SK-N-SH (cell line): ENCODE results near the gene GALNT6. TPM values are rescaled to one million over a fixed set of nuclear protein-coding genes. Genes with fewer than 3 reads are reported as not detected.

Experiments used
- CTCF ChIA-PET: fragments of 300-600, 350-600 bp; formaldehyde crosslinking; extraction: SDS; loops from one replicate; lab custom pipeline; 2021; lab: Yijun Ruan, JAX
- POLR2A ChIA-PET: fragments of 350-600 bp; sonication (Branson Sonifier 250); formaldehyde crosslinking; extraction: SDS; loops from one replicate; lab custom pipeline; 2020; ENCODE audit warnings: antibody characterized with exemption, inconsistent platforms; lab: Yijun Ruan, JAX
- DNase-seq: peaks from one replicate; pipeline ENCODE4 v3.0.0; 2012
- H2AFZ ChIP-seq: fragments of 200-600 bp; sonication (generic); 2 replicates; pipeline ENCODE4 v1.8.1; 2016; ENCODE audit warnings: antibody characterized with exemption, mild to moderate bottlenecking, low read depth
- H3F3A ChIP-seq: fragments of 200-600 bp; sonication (generic); replicated peaks from 2 replicates; pipeline ENCODE3; 2016; ENCODE audit warnings: antibody characterized with exemption, mild to moderate bottlenecking; ENCODE audit not compliant: insufficient read depth
- H3K27ac ChIP-seq, 2 experiments: fragments of 200-500 bp in 1 of 2; fragments of 200-600 bp in 1 of 2; sonication (Bioruptor generic) in 1 of 2; sonication (generic), shearing (Covaris generic) in 1 of 2; 2 replicates each; pipeline versions ENCODE4 v1.5.1 to v1.6.1; 2014 to 2016; ENCODE audit warnings: low read depth in 2 of 2, inconsistent platforms in 1 of 2, low read length in 1 of 2, mild to moderate bottlenecking in 1 of 2, mixed read lengths in 1 of 2
- H3K27me3 ChIP-seq: fragments of 200-600 bp; sonication (generic), shearing (Covaris generic); 2 replicates; pipeline ENCODE4 v1.6.1; 2016; ENCODE audit warnings: mixed run types; ENCODE audit not compliant: insufficient read depth
- H3K36me3 ChIP-seq, 2 experiments: fragments of 200-500 bp in 1 of 2; fragments of 200-600 bp in 1 of 2; sonication (Bioruptor generic) in 1 of 2; sonication (generic) in 1 of 2; replicated peaks in 1 of 2; 2 replicates each; pipeline versions ENCODE3 to v1.5.1; 2014 to 2016; ENCODE audit warnings: low read length in 1 of 2, mild to moderate bottlenecking in 1 of 2; ENCODE audit not compliant: insufficient read depth in 2 of 2, control insufficient read depth in 1 of 2
- H3K4me1 ChIP-seq, 2 experiments: fragments of 200-500 bp in 1 of 2; fragments of 200-600 bp in 1 of 2; sonication (Bioruptor generic) in 1 of 2; sonication (generic), shearing (Covaris generic) in 1 of 2; 2 replicates each; pipeline versions ENCODE4 v1.5.1 to v1.6.1; 2014 to 2016; ENCODE audit warnings: low read depth in 1 of 2, low read length in 1 of 2, mixed run types in 1 of 2; ENCODE audit not compliant: insufficient read depth in 2 of 2, control insufficient read depth in 1 of 2
- H3K4me2 ChIP-seq: fragments of 200-600 bp; sonication (generic), shearing (Covaris generic); 2 replicates; pipeline ENCODE4 v1.6.1; 2017; ENCODE audit warnings: mixed run types
- H3K4me3 ChIP-seq, 2 experiments: fragments of 200-500 bp in 1 of 2; fragments of 200-600 bp in 1 of 2; sonication (Bioruptor generic) in 1 of 2; sonication (generic), shearing (Covaris generic) in 1 of 2; 2 replicates each; pipeline versions ENCODE4 v1.5.1 to v1.8.1; 2014 to 2016; ENCODE audit warnings: low read depth in 2 of 2, inconsistent platforms in 1 of 2, low read length in 1 of 2, mild to moderate bottlenecking in 1 of 2, mixed read lengths in 1 of 2, moderate library complexity in 1 of 2
- H3K79me2 ChIP-seq: fragments of 200-600 bp; sonication (generic); 2 replicates; pipeline ENCODE4 v1.8.1; 2017; ENCODE audit warnings: mild to moderate bottlenecking; ENCODE audit not compliant: insufficient read depth
- H3K9ac ChIP-seq: fragments of 200-600 bp; sonication (generic); 2 replicates; pipeline ENCODE4 v1.6.1; 2017; ENCODE audit warnings: mixed run types
- H3K9me2 ChIP-seq: fragments of 200-600 bp; sonication (generic); 2 replicates; pipeline ENCODE4 v1.6.1; 2017; ENCODE audit warnings: mixed run types
- H3K9me3 ChIP-seq: fragments of 200-600 bp; sonication (generic); 2 replicates; pipeline ENCODE4 v1.6.1; 2017; ENCODE audit warnings: mixed run types, mild to moderate bottlenecking, moderate library complexity
- H4K20me1 ChIP-seq: fragments of 200-600 bp; sonication (generic); 2 replicates; pipeline ENCODE4 v1.6.1; 2017; ENCODE audit warnings: mild to moderate bottlenecking, mixed run types; ENCODE audit not compliant: insufficient read depth
- CHD2 ChIP-seq: fragments of 150-350 bp; IDR thresholded peaks from 2 replicates; pipeline ENCODE4 v1.6.1; 2018; ENCODE audit warnings: low read length; ENCODE audit not compliant: partially characterized antibody
- EP300 ChIP-seq, 2 experiments: IDR thresholded peaks; 2 replicates each; pipeline versions ENCODE4 v1.4.0 to v1.6.1; 2012; ENCODE audit warnings: borderline replicate concordance in 1 of 2, low read depth in 1 of 2, low read length in 1 of 2
- FOSL2 ChIP-seq: IDR thresholded peaks from 2 replicates; pipeline ENCODE4 v1.4.0; 2012; ENCODE audit warnings: low read depth, mild to moderate bottlenecking, moderate library complexity, borderline replicate concordance
- FOXM1 ChIP-seq: IDR thresholded peaks from 2 replicates; pipeline ENCODE4 v1.4.0; 2012; ENCODE audit warnings: low read depth, mild to moderate bottlenecking
- GABPA ChIP-seq: IDR thresholded peaks from 2 replicates; pipeline ENCODE4 v1.4.0; 2012; ENCODE audit warnings: low read depth, mild to moderate bottlenecking
- JUND ChIP-seq: IDR thresholded peaks from 2 replicates; pipeline ENCODE4 v1.4.0; 2012
- MEF2A ChIP-seq: IDR thresholded peaks from 2 replicates; pipeline ENCODE4 v1.4.0; 2012; ENCODE audit warnings: low read depth, borderline replicate concordance
- NFIC ChIP-seq: IDR thresholded peaks from 2 replicates; pipeline ENCODE4 v1.4.0; 2012; ENCODE audit warnings: borderline replicate concordance
- POLR2AphosphoS5 ChIP-seq: IDR thresholded peaks from 2 replicates; pipeline ENCODE4 v1.6.1; 2012; ENCODE audit warnings: low read depth, low read length
- RCOR1 ChIP-seq: fragments of 150-350 bp; IDR thresholded peaks from 2 replicates; pipeline ENCODE4 v1.6.1; 2017; ENCODE audit warnings: antibody characterized with exemption, low read length
- RFX5 ChIP-seq: IDR thresholded peaks from 2 replicates; pipeline ENCODE4 v1.6.1; 2012; ENCODE audit warnings: mild to moderate bottlenecking, improper control_type of control experiment, low read length
- SIN3A ChIP-seq: IDR thresholded peaks from 2 replicates; pipeline ENCODE4 v1.6.1; 2012; ENCODE audit warnings: low read depth, mild to moderate bottlenecking, low read length, moderate library complexity, borderline replicate concordance
- WGBS: methylation state at CpG from one replicate; pipeline ENCODE4 v1.1.6; 2017; ENCODE audit warnings: low lambda C conversion rate; 5-methylcytosine and 5-hydroxymethylcytosine counted together
- polyA plus RNA-seq, 3 experiments: library from polyadenylated mRNA; depleted of rRNA; stranded (reverse); fragments of >200 nt; gene quantifications; 2 replicates each; pipeline ENCODE4 v1.2.3, GENCODE V29; 2012
- TF ChIP-seq, protein P1 (sequence below): IDR thresholded peaks from 2 replicates; pipeline ENCODE4; 2012
- TF ChIP-seq, protein P2 (sequence below): IDR thresholded peaks from 2 replicates; pipeline ENCODE4 v1.4.0; 2012; ENCODE audit warnings: low read depth, borderline replicate concordance
- TF ChIP-seq, protein P3 (sequence below): IDR thresholded peaks from 2 replicates; pipeline ENCODE4 v1.6.1; 2012; ENCODE audit warnings: mild to moderate bottlenecking, low read depth, low read length, moderate library complexity
- TF ChIP-seq, protein P4 (sequence below): fragments of 200-600 bp; sonication (generic); IDR thresholded peaks from 2 replicates; pipeline ENCODE4 v1.6.1; 2017; ENCODE audit warnings: antibody characterized with exemption, mild to moderate bottlenecking, moderate library complexity

GALNT6 gene
- polyA plus RNA-seq, 1 of the 3 experiments (the other 2 are of a cell fraction), result 0.74 TPM

DNA sequence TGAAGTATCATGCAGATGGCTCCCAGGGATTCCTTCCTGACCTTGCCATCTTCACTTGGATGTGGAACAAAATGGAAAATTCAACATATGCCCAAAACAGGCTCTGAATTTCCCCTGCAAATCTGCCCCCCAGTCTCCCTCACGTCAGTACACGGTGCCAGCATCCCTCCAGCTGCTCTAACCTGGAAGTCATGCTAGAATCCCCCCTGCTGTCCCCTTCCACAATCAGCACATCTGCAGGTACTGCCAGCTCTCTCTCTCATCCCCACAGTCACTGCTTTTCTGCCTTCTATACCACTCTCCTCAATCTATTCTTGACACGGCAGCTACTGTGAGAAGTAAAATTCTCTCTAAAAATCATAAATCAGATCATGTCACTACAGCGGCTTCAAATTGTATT lies 21.6 kb downstream of the GALNT6 start:
- Histone ChIP-seq H3K4me3 (no peak overlapping the region), H3F3A (peaks cover 12% of the 10 kb centered on the region), H3K4me1 (peaks cover 8 to 29% of the 10 kb centered on the region in 2 experiments; a peak in 3 of 4 replicates), H3K9me2 (no peaks in the 10 kb centered on the region), H3K9me3 (no peaks in the 10 kb centered on the region), H3K4me2 (no peak overlapping the region), H3K9ac (no peak overlapping the region), H3K36me3 (no peaks in the 10 kb centered on the region), H3K79me2 (no peaks in the 10 kb centered on the region), H4K20me1 (no peaks in the 10 kb centered on the region), H3K27ac (no peak overlapping the region; a peak in 1 of 4 replicates), H2AFZ (no peak overlapping the region), H3K27me3 (no peaks in the 10 kb centered on the region)
- TF ChIP-seq SIN3A (no peak), RCOR1 (no peak), RFX5 (no peak), GABPA (no peak), POLR2AphosphoS5 (no peak), EP300 (IDR thresholded peaks at IDR 0.05; ENCODE audit: borderline replicate concordance in 1 of 2, low read depth in 1 of 2, low read length in 1 of 2) (no peak), JUND (no peak), FOSL2 (no peak), MEF2A (no peak), FOXM1 (no peak), CHD2 (no peak), NFIC (no peak)
- TF ChIP-seq, protein P1, sequence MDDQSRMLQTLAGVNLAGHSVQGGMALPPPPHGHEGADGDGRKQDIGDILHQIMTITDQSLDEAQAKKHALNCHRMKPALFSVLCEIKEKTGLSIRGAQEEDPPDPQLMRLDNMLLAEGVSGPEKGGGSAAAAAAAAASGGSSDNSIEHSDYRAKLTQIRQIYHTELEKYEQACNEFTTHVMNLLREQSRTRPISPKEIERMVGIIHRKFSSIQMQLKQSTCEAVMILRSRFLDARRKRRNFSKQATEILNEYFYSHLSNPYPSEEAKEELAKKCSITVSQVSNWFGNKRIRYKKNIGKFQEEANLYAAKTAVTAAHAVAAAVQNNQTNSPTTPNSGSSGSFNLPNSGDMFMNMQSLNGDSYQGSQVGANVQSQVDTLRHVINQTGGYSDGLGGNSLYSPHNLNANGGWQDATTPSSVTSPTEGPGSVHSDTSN, result no peak
- TF ChIP-seq, protein P2, sequence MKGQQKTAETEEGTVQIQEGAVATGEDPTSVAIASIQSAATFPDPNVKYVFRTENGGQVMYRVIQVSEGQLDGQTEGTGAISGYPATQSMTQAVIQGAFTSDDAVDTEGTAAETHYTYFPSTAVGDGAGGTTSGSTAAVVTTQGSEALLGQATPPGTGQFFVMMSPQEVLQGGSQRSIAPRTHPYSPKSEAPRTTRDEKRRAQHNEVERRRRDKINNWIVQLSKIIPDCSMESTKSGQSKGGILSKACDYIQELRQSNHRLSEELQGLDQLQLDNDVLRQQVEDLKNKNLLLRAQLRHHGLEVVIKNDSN, result no peak
- TF ChIP-seq, protein P3, sequence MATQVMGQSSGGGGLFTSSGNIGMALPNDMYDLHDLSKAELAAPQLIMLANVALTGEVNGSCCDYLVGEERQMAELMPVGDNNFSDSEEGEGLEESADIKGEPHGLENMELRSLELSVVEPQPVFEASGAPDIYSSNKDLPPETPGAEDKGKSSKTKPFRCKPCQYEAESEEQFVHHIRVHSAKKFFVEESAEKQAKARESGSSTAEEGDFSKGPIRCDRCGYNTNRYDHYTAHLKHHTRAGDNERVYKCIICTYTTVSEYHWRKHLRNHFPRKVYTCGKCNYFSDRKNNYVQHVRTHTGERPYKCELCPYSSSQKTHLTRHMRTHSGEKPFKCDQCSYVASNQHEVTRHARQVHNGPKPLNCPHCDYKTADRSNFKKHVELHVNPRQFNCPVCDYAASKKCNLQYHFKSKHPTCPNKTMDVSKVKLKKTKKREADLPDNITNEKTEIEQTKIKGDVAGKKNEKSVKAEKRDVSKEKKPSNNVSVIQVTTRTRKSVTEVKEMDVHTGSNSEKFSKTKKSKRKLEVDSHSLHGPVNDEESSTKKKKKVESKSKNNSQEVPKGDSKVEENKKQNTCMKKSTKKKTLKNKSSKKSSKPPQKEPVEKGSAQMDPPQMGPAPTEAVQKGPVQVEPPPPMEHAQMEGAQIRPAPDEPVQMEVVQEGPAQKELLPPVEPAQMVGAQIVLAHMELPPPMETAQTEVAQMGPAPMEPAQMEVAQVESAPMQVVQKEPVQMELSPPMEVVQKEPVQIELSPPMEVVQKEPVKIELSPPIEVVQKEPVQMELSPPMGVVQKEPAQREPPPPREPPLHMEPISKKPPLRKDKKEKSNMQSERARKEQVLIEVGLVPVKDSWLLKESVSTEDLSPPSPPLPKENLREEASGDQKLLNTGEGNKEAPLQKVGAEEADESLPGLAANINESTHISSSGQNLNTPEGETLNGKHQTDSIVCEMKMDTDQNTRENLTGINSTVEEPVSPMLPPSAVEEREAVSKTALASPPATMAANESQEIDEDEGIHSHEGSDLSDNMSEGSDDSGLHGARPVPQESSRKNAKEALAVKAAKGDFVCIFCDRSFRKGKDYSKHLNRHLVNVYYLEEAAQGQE, result no peak
- TF ChIP-seq, protein P4, sequence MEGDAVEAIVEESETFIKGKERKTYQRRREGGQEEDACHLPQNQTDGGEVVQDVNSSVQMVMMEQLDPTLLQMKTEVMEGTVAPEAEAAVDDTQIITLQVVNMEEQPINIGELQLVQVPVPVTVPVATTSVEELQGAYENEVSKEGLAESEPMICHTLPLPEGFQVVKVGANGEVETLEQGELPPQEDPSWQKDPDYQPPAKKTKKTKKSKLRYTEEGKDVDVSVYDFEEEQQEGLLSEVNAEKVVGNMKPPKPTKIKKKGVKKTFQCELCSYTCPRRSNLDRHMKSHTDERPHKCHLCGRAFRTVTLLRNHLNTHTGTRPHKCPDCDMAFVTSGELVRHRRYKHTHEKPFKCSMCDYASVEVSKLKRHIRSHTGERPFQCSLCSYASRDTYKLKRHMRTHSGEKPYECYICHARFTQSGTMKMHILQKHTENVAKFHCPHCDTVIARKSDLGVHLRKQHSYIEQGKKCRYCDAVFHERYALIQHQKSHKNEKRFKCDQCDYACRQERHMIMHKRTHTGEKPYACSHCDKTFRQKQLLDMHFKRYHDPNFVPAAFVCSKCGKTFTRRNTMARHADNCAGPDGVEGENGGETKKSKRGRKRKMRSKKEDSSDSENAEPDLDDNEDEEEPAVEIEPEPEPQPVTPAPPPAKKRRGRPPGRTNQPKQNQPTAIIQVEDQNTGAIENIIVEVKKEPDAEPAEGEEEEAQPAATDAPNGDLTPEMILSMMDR, result no peak
- CTCF ChIA-PET, result interaction anchor here (1.0 kb wide), 1 partner anchor 28 kb away, joined by 4 read pairs; no protein-coding TSS in a partner anchor
- DNase-seq, result no peak
- 95% methylated on average over 4 of the region's 4 CpGs for WGBS
- POLR2A ChIA-PET, result no interaction called here
